ENCODE results near the gene NKX2-8. TPM values are rescaled to one million over a fixed set of nuclear protein-coding genes. Genes with fewer than 3 reads are reported as not detected.

The NKX2-8 gene
- total RNA-seq, 1 donor, result not detected

DNA sequence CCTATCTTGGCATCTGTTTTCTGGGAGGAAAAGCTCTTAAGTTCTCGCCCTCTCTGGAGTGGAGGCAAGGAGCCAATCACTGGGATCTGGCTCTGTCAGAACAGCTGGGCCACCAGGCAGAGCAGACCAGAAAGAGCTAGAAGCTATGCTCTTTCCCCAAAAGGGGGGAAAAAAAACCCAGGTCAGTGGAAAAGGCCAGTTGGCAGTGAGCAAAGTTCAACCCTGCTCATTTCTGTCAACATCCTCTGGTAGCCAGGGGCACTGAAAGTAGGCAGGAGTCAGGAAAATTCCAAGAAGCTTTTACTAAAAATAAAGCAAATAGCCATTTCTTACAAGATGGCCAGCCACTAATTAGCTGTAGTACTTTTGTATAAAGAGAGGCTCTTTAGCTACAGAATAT lies 42.6 kb upstream of the NKX2-8 start:
- TF ChIP-seq, protein P1, sequence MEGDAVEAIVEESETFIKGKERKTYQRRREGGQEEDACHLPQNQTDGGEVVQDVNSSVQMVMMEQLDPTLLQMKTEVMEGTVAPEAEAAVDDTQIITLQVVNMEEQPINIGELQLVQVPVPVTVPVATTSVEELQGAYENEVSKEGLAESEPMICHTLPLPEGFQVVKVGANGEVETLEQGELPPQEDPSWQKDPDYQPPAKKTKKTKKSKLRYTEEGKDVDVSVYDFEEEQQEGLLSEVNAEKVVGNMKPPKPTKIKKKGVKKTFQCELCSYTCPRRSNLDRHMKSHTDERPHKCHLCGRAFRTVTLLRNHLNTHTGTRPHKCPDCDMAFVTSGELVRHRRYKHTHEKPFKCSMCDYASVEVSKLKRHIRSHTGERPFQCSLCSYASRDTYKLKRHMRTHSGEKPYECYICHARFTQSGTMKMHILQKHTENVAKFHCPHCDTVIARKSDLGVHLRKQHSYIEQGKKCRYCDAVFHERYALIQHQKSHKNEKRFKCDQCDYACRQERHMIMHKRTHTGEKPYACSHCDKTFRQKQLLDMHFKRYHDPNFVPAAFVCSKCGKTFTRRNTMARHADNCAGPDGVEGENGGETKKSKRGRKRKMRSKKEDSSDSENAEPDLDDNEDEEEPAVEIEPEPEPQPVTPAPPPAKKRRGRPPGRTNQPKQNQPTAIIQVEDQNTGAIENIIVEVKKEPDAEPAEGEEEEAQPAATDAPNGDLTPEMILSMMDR (IDR thresholded peaks at IDR 0.05; ENCODE audit: extremely low read depth, low read depth, low read length), result no peak
- Histone ChIP-seq H3K4me1 (ENCODE audit: insufficient read depth, low read length) (no peaks in the 10 kb centered on the region), H3K9me3 (ENCODE audit: low read depth, low read length) (no peaks in the 10 kb centered on the region), H3K36me3 (ENCODE audit: insufficient read depth, low read length) (no peaks in the 10 kb centered on the region), H3K79me2 (ENCODE audit: insufficient read depth, low read length) (no peaks in the 10 kb centered on the region), H2AFZ (ENCODE audit: low read length) (no peak overlapping the region), H3K27me3 (ENCODE audit: insufficient read depth, low read length) (no peaks in the 10 kb centered on the region), H3K4me2 (ENCODE audit: insufficient read depth, low read length) (no peak overlapping the region), H4K20me1 (ENCODE audit: insufficient read depth, low read length) (no peaks in the 10 kb centered on the region), H3K27ac (ENCODE audit: low read depth, low read length) (no peak overlapping the region), H3K4me3 (ENCODE audit: insufficient read depth, low read length) (no peak overlapping the region)
- no peak for DNase-seq (ENCODE audit: insufficient read length, low spot score, missing footprints)

- H3K4me3 ChIP-seq (ENCODE audit: insufficient read depth, low read length), result no peak overlapping the region
- H3K79me2 ChIP-seq (ENCODE audit: insufficient read depth, low read length), result no peaks in the 10 kb centered on the region
- no peak for DNase-seq (ENCODE audit: insufficient read length, low spot score, missing footprints)
- no peak overlapping the region for H3K27ac ChIP-seq (ENCODE audit: low read depth, low read length)
- H3K4me2 ChIP-seq (ENCODE audit: insufficient read depth, low read length), result no peak overlapping the region
- TF ChIP-seq, protein P1 (IDR thresholded peaks at IDR 0.05; ENCODE audit: extremely low read depth, low read depth, low read length), result no peak
- H3K4me1 ChIP-seq (ENCODE audit: insufficient read depth, low read length), result no peaks in the 10 kb centered on the region
- no peak overlapping the region for H2AFZ ChIP-seq (ENCODE audit: low read length)
- no peaks in the 10 kb centered on the region for H3K27me3 ChIP-seq (ENCODE audit: insufficient read depth, low read length)
- H3K36me3 ChIP-seq (ENCODE audit: insufficient read depth, low read length), result no peaks in the 10 kb centered on the region
- H4K20me1 ChIP-seq (ENCODE audit: insufficient read depth, low read length), result no peaks in the 10 kb centered on the region
- no peaks in the 10 kb centered on the region for H3K9me3 ChIP-seq (ENCODE audit: low read depth, low read length)
These were observed 37.4 kb upstream of the NKX2-8 start for GRCh38 chr14:36619853-36620252.

DNA sequence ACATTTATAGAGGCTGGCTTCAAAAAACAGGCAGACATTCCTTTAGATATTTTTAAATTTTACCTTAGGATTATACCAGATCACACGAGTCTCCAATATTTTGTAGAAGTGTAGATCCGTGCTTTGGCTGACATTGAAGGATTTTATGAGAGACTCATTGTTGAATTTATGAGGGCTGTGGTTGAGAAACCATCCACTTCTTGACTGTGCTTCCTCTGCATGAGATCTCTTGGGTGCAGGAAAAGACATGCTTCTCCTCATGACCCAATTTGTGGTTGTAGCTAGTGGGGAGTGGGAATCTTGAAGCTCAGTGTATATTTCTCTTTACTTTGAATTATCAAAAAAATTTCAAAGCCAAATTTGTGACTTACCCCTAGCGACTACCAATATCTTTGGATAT lies 36.7 kb upstream of the NKX2-8 start:
- H3K27ac ChIP-seq (ENCODE audit: low read depth, low read length), result no peak overlapping the region
- no peak overlapping the region for H2AFZ ChIP-seq (ENCODE audit: low read length)
- no peaks in the 10 kb centered on the region for H3K79me2 ChIP-seq (ENCODE audit: insufficient read depth, low read length)
- H3K36me3 ChIP-seq (ENCODE audit: insufficient read depth, low read length), result no peaks in the 10 kb centered on the region
- TF ChIP-seq, protein P1 (IDR thresholded peaks at IDR 0.05; ENCODE audit: extremely low read depth, low read depth, low read length), result no peak
- H3K27me3 ChIP-seq (ENCODE audit: insufficient read depth, low read length), result no peaks in the 10 kb centered on the region
- no peak overlapping the region for H3K4me2 ChIP-seq (ENCODE audit: insufficient read depth, low read length)
- H4K20me1 ChIP-seq (ENCODE audit: insufficient read depth, low read length), result no peaks in the 10 kb centered on the region
- DNase-seq (ENCODE audit: insufficient read length, low spot score, missing footprints), result no peak
- no peaks in the 10 kb centered on the region for H3K4me1 ChIP-seq (ENCODE audit: insufficient read depth, low read length)
- H3K4me3 ChIP-seq (ENCODE audit: insufficient read depth, low read length), result no peak overlapping the region
- H3K9me3 ChIP-seq (ENCODE audit: low read depth, low read length), result no peaks in the 10 kb centered on the region

DNA sequence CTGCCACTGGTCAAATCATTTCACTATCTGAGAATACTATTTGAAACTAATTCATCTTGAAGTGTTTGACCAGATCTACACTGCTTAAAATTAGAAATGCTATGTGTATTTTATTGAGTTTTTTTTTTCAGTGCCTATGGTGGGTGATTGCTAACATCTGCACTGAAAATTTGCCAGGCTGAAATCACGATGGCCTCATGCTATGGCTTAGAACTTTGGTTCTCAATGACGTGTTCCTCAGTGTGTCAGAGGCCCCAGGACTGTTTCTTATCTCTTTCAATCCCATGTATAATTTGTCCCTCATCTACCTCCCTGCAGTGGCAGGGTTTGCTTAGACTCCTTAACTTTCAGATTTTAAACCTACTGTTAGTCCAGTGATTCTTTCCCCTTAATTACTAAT lies 36.2 kb upstream of the NKX2-8 start:
- no peak for DNase-seq (ENCODE audit: insufficient read length, low spot score, missing footprints)
- TF ChIP-seq, protein P1 (IDR thresholded peaks at IDR 0.05; ENCODE audit: extremely low read depth, low read depth, low read length), result no peak
- H4K20me1 ChIP-seq (ENCODE audit: insufficient read depth, low read length), result no peaks in the 10 kb centered on the region

More for the DNA sequence above, 36.2 kb upstream of the NKX2-8 start:
- no peak overlapping the region for H3K4me2 ChIP-seq (ENCODE audit: insufficient read depth, low read length)
- no peaks in the 10 kb centered on the region for H3K27me3 ChIP-seq (ENCODE audit: insufficient read depth, low read length)
- no peaks in the 10 kb centered on the region for H3K79me2 ChIP-seq (ENCODE audit: insufficient read depth, low read length)
- H3K36me3 ChIP-seq (ENCODE audit: insufficient read depth, low read length), result no peaks in the 10 kb centered on the region
- no peak overlapping the region for H3K4me3 ChIP-seq (ENCODE audit: insufficient read depth, low read length)
- no peaks in the 10 kb centered on the region for H3K9me3 ChIP-seq (ENCODE audit: low read depth, low read length)
- H3K27ac ChIP-seq (ENCODE audit: low read depth, low read length), result no peak overlapping the region
- no peak overlapping the region for H2AFZ ChIP-seq (ENCODE audit: low read length)
- no peaks in the 10 kb centered on the region for H3K4me1 ChIP-seq (ENCODE audit: insufficient read depth, low read length)
